Muscle of leg (tissue), 11 donors: ENCODE measurements around the gene SYNRG. TPM values are rescaled to one million over a fixed set of nuclear protein-coding genes. Genes with fewer than 3 reads are reported as not detected.

Experiments used
- DNase-seq: peaks from one replicate; pipeline ENCODE4 v3.0.0; 2013
- H3K27ac ChIP-seq: one replicate; pipeline ENCODE4 v1.5.1; 2013; ENCODE audit warnings: mild to moderate bottlenecking, low read length, control low read depth
- H3K27me3 ChIP-seq: one replicate; pipeline ENCODE4 v1.6.1; 2013; ENCODE audit warnings: low read length; ENCODE audit not compliant: control insufficient read depth, insufficient read depth
- H3K36me3 ChIP-seq: one replicate; pipeline ENCODE4 v1.6.1; 2013; ENCODE audit warnings: low read length; ENCODE audit not compliant: control insufficient read depth, insufficient read depth
- H3K4me1 ChIP-seq: one replicate; pipeline ENCODE4 v1.6.1; 2013; ENCODE audit warnings: low read length; ENCODE audit not compliant: control insufficient read depth, insufficient read depth
- H3K4me3 ChIP-seq: one replicate; pipeline ENCODE4 v1.5.1; 2013; ENCODE audit warnings: low read length, control low read depth
- H3K9me3 ChIP-seq: replicated peaks from 2 replicates; pipeline ENCODE4 v1.6.1; 2013; ENCODE audit warnings: low read depth, low read length; ENCODE audit not compliant: control insufficient read depth
- WGBS: methylation state at CpG from one replicate; pipeline ENCODE4 v1.1.5; 2013; ENCODE audit warnings: missing lambda C conversion rate; ENCODE audit not compliant: insufficient coverage; 5-methylcytosine and 5-hydroxymethylcytosine counted together
- polyA plus RNA-seq, 8 donors: library from polyadenylated mRNA; unstranded; fragments of 120-200 nt; gene quantifications; one replicate each; pipeline versions ENCODE4 v1.2.1 to v1.2.3, GENCODE V29; 2013; ENCODE audit warnings: inconsistent platforms in 1 of 8, low replicate concordance in 1 of 8; ENCODE audit not compliant: insufficient read length in 8 of 8, insufficient read depth in 1 of 8
- total RNA-seq: library from RNA; stranded (reverse); fragments of 120-200 nt; gene quantifications from one replicate; pipeline ENCODE4 v1.2.4, GENCODE V29; 2013

The SYNRG gene
- total and polyA plus RNA-seq, 9 donors = 14.5 to 27.2 (median 21.2) TPM

- Histone ChIP-seq H3K4me3 (peak overlapping the region; percentile 66), H3K27me3 (no peaks in the 10 kb centered on the region), H3K27ac (peak overlapping the region; percentile 72), H3K4me1 (peaks cover 21% of the 10 kb centered on the region), H3K36me3 (no peaks in the 10 kb centered on the region), H3K9me3 (no peaks in the 10 kb centered on the region)
- 31% methylated on average over 6 of the region's 24 CpGs for WGBS
- peak; percentile 76 for DNase-seq
These were observed 118.3 kb downstream of the SYNRG start for GRCh38 chr17:37490638-37491614.

GRCh38 chr17:37490022-37490587 lies 119.1 kb downstream of the SYNRG start:
- Histone ChIP-seq H3K27ac (peak overlapping the region; percentile 72), H3K36me3 (no peaks in the 10 kb centered on the region), H3K27me3 (no peaks in the 10 kb centered on the region), H3K4me3 (peak overlapping the region; percentile 66), H3K4me1 (peaks cover 21% of the 10 kb centered on the region), H3K9me3 (no peaks in the 10 kb centered on the region)
- under 1% methylated on average over 45 of the region's 56 CpGs for WGBS
- peak; percentile 73 for DNase-seq

DNA sequence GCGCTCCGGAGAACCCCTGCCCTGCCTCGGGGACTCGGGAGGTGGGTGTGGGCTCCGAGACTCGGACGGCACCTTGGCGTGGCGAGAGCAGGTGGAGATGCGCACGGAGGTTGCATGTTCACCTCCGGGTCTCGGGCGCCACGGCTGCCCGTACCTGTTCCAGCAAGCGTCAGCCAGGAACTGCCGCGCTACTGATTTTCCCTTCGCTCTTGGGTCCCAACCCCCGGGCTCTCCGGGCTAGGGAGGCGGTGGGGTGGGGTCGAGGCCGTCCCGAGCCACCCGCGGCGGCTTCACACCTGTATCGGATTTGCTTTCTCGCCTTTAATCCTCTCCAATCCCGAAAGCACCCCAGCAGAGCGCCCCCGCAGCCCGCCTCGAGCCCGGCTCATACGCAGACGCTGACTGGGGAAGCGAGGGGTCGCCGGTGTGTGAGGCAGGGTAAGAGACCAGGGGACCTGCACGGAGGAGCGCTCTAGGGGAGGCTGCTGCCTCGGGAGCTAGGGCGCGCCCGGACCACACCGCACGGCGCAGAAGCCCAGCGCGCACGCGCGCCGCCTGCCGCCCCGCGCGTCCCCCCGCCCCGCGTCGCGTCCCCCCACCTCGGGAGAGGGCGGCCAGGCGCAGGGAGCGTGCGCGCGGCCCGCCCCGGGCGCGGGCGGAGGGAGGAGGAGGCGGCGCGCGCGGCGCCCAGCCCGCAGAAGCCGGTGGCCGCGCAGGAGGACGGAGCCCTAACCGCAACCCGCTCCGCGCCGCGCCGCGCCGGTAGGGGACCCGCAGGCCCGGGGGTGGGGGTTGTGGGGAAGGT lies 119.8 kb downstream of the SYNRG start, which contains the start of gene DUSP14:
DUSP14 (plus strand) TSS at position 695 of the 805 bp plus-strand sequence. CDS start 22,382 bp downstream, outside the sequence.
- Histone ChIP-seq H3K36me3 (no peaks in the 10 kb centered on the region), H3K27ac (peak within 1 kb of the TSS; percentile 72), H3K9me3 (no peaks in the 10 kb centered on the region), H3K4me3 (peak within 1 kb of the TSS; percentile 88), H3K27me3 (no peaks in the 10 kb centered on the region), H3K4me1 (peaks cover 21% of the 10 kb centered on the region)
- under 1% methylated on average over 65 of the region's 100 CpGs for WGBS
- DNase-seq = peak; percentile 95

DNA sequence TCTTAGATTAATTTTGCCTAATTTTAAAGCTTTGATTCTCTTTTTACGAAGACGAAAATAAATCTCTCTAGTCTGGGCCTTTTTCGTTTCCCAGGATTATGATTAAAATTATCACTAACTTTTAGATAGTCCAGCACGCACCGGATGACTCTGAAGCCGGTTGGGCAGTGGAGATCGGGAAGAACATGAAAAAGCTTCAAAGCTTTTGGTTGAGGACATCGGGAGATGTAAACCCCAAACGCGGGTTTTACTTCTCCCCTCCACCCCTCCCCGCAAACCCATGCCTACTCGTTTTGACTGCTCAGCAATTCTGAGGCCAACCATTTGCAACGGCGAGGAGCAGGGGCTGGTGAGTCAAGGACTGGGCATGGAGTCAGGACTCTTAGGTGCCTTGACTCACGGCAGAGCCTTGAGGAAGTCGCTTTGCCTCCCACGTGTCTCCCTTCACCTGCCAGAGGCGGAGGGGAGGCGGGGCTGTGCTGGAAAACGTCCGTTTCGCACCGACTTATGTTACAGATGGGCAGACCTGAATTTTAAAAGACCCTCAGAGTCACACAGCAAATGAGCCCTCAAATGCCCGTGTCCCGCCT lies 120.5 kb downstream of the SYNRG start:
- 0% methylated on average over 14 of the region's 25 CpGs for WGBS
- H3K36me3 ChIP-seq = no peaks in the 10 kb centered on the region
- DNase-seq = peak; percentile 79
- H3K27ac ChIP-seq = peak overlapping the region; percentile 3
- H3K27me3 ChIP-seq = no peaks in the 10 kb centered on the region
- H3K9me3 ChIP-seq = no peaks in the 10 kb centered on the region
- peaks cover 21% of the 10 kb centered on the region for H3K4me1 ChIP-seq
- peak overlapping the region; percentile 88 for H3K4me3 ChIP-seq

DNA sequence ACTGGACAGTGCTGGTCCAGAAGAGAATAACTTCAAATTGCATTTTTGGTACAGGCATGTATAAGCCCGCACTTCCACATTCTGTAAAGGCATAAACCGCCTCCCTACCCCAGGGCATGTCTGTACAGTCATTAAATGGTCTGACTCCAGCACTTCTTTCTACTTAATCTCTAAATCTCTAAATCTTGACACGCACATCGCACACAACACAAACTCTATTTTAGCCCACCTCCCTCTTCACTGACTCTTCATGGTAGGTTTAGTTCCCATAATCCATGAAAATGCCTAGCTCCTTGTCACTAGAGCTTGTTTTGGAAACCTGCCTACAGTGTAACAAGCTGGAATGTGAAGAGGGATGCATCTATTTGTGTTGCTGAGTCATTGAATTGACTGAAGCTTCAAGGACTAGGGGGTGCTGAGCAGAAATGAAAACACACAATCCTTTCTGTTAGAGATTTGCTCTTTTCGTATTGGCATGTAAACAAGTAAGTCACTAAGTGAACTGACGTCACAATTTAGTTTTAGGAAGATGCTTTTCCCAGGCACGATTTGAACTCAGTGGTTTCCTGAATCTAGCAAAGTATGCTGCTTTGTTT lies 121.1 kb downstream of the SYNRG start:
- Histone ChIP-seq H3K27me3 (no peaks in the 10 kb centered on the region), H3K27ac (no peak overlapping the region), H3K4me3 (peak overlapping the region; percentile 88), H3K9me3 (no peaks in the 10 kb centered on the region), H3K36me3 (no peaks in the 10 kb centered on the region), H3K4me1 (peaks cover 22% of the 10 kb centered on the region)
- 53% methylated on average over 2 of the region's 7 CpGs for WGBS
- DNase-seq = peak; percentile 88

GRCh38 chr17:37485938-37486570 lies 123.2 kb downstream of the SYNRG start:
- no CpG with 5 or more reads among the region's 1 CpG for WGBS
- Histone ChIP-seq H3K4me3 (no peak overlapping the region), H3K27me3 (no peaks in the 10 kb centered on the region), H3K36me3 (no peaks in the 10 kb centered on the region), H3K9me3 (no peaks in the 10 kb centered on the region), H3K27ac (no peak overlapping the region), H3K4me1 (peaks cover 22% of the 10 kb centered on the region)
- DNase-seq = no peak

- peak overlapping the region; percentile 29 for H3K27ac ChIP-seq
- H3K36me3 ChIP-seq = peaks cover 2% of the 10 kb centered on the region
- 35% methylated on average over 2 of the region's 5 CpGs for WGBS
- DNase-seq = peak; percentile 91
- no peak overlapping the region for H3K4me3 ChIP-seq
- no peaks in the 10 kb centered on the region for H3K9me3 ChIP-seq
- H3K27me3 ChIP-seq = no peaks in the 10 kb centered on the region
- H3K4me1 ChIP-seq = peaks cover 10% of the 10 kb centered on the region
These were observed 125.7 kb downstream of the SYNRG start for GRCh38 chr17:37483311-37484039.

GRCh38 chr17:37481001-37481665 lies 128.1 kb downstream of the SYNRG start:
- no peak overlapping the region for H3K4me3 ChIP-seq
- H3K27me3 ChIP-seq = no peaks in the 10 kb centered on the region
- peaks cover 20% of the 10 kb centered on the region for H3K36me3 ChIP-seq
- peaks cover 7% of the 10 kb centered on the region for H3K4me1 ChIP-seq
- H3K27ac ChIP-seq = no peak overlapping the region
- no peaks in the 10 kb centered on the region for H3K9me3 ChIP-seq
- WGBS = 93% methylated on average over 4 of the region's 9 CpGs
- no peak for DNase-seq
